ENCODE results near the gene GPM6B. TPM values are rescaled to one million over a fixed set of nuclear protein-coding genes. Genes with fewer than 3 reads are reported as not detected.

Gene GPM6B
- total RNA-seq, 1 donor from 2014 or later = 18.6 TPM

GRCh38 chrX:13756381-13756780, 60.5 kb downstream of the GPM6B start:
- no peak for TF ChIP-seq CTCF (IDR thresholded peaks at IDR 0.05)
- Histone ChIP-seq H3K27ac (no peak overlapping the region), H3K9me3 (no peaks in the 10 kb centered on the region), H3K4me3 (no peak overlapping the region), H3K4me1 (peaks cover 0 to 5% of the 10 kb centered on the region in 2 donors), H3K36me3 (peaks cover 31 to 75% of the 10 kb centered on the region in 2 donors), H3K27me3 (no peaks in the 10 kb centered on the region)
- intact Hi-C loops (cut with DNase I) = no loop called here
- no peak for DNase-seq (ENCODE audit: low spot score in 2 of 2)

- Histone ChIP-seq H3K4me3 (no peak overlapping the region), H3K36me3 (peaks cover 31 to 76% of the 10 kb centered on the region in 2 donors), H3K9me3 (no peaks in the 10 kb centered on the region), H3K27me3 (no peaks in the 10 kb centered on the region), H3K27ac (no peak overlapping the region), H3K4me1 (no peaks in the 10 kb centered on the region)
- intact Hi-C loops (cut with DNase I) = no loop called here
- TF ChIP-seq CTCF (IDR thresholded peaks at IDR 0.05) = no peak
- DNase-seq (ENCODE audit: low spot score in 2 of 2) = no peak
Measured at GRCh38 chrX:13755254-13755653, 61.6 kb downstream of the GPM6B start.

- Histone ChIP-seq H3K36me3 (peaks cover 31 to 72% of the 10 kb centered on the region in 2 donors), H3K4me1 (no peaks in the 10 kb centered on the region), H3K27ac (no peak overlapping the region), H3K4me3 (no peak overlapping the region), H3K9me3 (no peaks in the 10 kb centered on the region), H3K27me3 (no peaks in the 10 kb centered on the region)
- TF ChIP-seq CTCF (IDR thresholded peaks at IDR 0.05) = no peak
- DNase-seq (ENCODE audit: low spot score in 2 of 2) = no peak
- intact Hi-C loops (cut with DNase I) = no loop called here
Measured at GRCh38 chrX:13754765-13755164, 62.1 kb downstream of the GPM6B start.

- TF ChIP-seq CTCF (IDR thresholded peaks at IDR 0.05) = no peak
- H3K27me3 ChIP-seq = no peaks in the 10 kb centered on the region
- no peak overlapping the region for H3K4me3 ChIP-seq
- H3K9me3 ChIP-seq = no peaks in the 10 kb centered on the region
- no peak for DNase-seq (ENCODE audit: low spot score in 2 of 2)
- intact Hi-C loops (cut with DNase I) = no loop called here
- H3K27ac ChIP-seq = no peak overlapping the region
- peaks cover 19 to 51% of the 10 kb centered on the region in 2 donors for H3K36me3 ChIP-seq
- no peaks in the 10 kb centered on the region for H3K4me1 ChIP-seq
Measured at GRCh38 chrX:13752646-13753045, 64.2 kb downstream of the GPM6B start.

- no peak for DNase-seq (ENCODE audit: low spot score in 2 of 2)
- no peak overlapping the region for H3K27ac ChIP-seq
- H3K27me3 ChIP-seq = no peaks in the 10 kb centered on the region
- no peak overlapping the region for H3K4me3 ChIP-seq
- TF ChIP-seq CTCF (IDR thresholded peaks at IDR 0.05) = no peak
- no peaks in the 10 kb centered on the region for H3K9me3 ChIP-seq
- no peaks in the 10 kb centered on the region for H3K4me1 ChIP-seq
- intact Hi-C loops (cut with DNase I) = no loop called here
- H3K36me3 ChIP-seq = peaks cover 18 to 49% of the 10 kb centered on the region in 2 donors
Measured at GRCh38 chrX:13752141-13752540, 64.8 kb downstream of the GPM6B start.

GRCh38 chrX:13750812-13751211, 66.1 kb downstream of the GPM6B start:
- Histone ChIP-seq H3K27ac (no peak overlapping the region), H3K27me3 (no peaks in the 10 kb centered on the region), H3K4me1 (no peaks in the 10 kb centered on the region), H3K9me3 (no peaks in the 10 kb centered on the region), H3K36me3 (peaks cover 18 to 52% of the 10 kb centered on the region in 2 donors), H3K4me3 (no peak overlapping the region)
- no peak for DNase-seq (ENCODE audit: low spot score in 2 of 2)
- intact Hi-C loops (cut with DNase I) = loop anchor here (2.0 kb wide), 1 partner anchor 280 kb away; no protein-coding TSS in a partner anchor
- no peak for TF ChIP-seq CTCF (IDR thresholded peaks at IDR 0.05)

All from ascending aorta (tissue), 2 donors.